ENCODE results near the gene RUFY1. TPM values are rescaled to one million over a fixed set of nuclear protein-coding genes. Genes with fewer than 3 reads are reported as not detected.

The RUFY1 gene
- total RNA-seq, 4 donors from 2014 or later, result 39.7 to 62.2 (median 47.9) TPM

GRCh38 chr5:179606071-179606909, 55.9 kb downstream of the RUFY1 start:
- DNase-seq (ENCODE audit: low spot score) (no peak), ATAC-seq (ENCODE audit: low FRiP score) (no peak)
- TF ChIP-seq CTCF (IDR thresholded peaks at IDR 0.05), result no peak

GRCh38 chr5:179606910-179607159, 56.5 kb downstream of the RUFY1 start:
- TF ChIP-seq CTCF (IDR thresholded peaks at IDR 0.05), result no peak
- ATAC-seq (ENCODE audit: low FRiP score) (no peak), DNase-seq (ENCODE audit: low spot score) (no peak)

- no peak for DNase-seq (ENCODE audit: low spot score)
- no peak for TF ChIP-seq CTCF (IDR thresholded peaks at IDR 0.05)
- no peak for ATAC-seq (ENCODE audit: low FRiP score)
Measured at GRCh38 chr5:179607160-179607931, 57.0 kb downstream of the RUFY1 start.

GRCh38 chr5:179608131-179608581, 57.8 kb downstream of the RUFY1 start:
- no peak for TF ChIP-seq CTCF (IDR thresholded peaks at IDR 0.05)

GRCh38 chr5:179609834-179610108, 59.4 kb downstream of the RUFY1 start:
- no peak for ATAC-seq (ENCODE audit: low FRiP score)
- TF ChIP-seq CTCF (IDR thresholded peaks at IDR 0.05), result no peak
- no peak for DNase-seq (ENCODE audit: low spot score)

More at GRCh38 chr5:179608131-179608581, 57.8 kb downstream of the RUFY1 start:
- ATAC-seq (ENCODE audit: low FRiP score) (no peak), DNase-seq (ENCODE audit: low spot score) (no peak)

GRCh38 chr5:179610109-179610902, 60.0 kb downstream of the RUFY1 start:
- peak; percentile 23 for ATAC-seq (ENCODE audit: low FRiP score)

More at GRCh38 chr5:179610109-179610902, 60.0 kb downstream of the RUFY1 start:
- DNase-seq (ENCODE audit: low spot score), result no peak
- TF ChIP-seq CTCF (IDR thresholded peaks at IDR 0.05), result no peak

All from omental fat pad (tissue), 4 donors.